Measurements from ENCODE around the gene BAZ1B. TPM values are rescaled to one million over a fixed set of nuclear protein-coding genes. Genes with fewer than 3 reads are reported as not detected.

BAZ1B gene
- total and polyA plus RNA-seq, 9 of the 15 experiments (the other 6 are each of a cell fraction or from before 2014, with no cell fraction given) = 15.0 to 134 (median 79.5) TPM

DNA sequence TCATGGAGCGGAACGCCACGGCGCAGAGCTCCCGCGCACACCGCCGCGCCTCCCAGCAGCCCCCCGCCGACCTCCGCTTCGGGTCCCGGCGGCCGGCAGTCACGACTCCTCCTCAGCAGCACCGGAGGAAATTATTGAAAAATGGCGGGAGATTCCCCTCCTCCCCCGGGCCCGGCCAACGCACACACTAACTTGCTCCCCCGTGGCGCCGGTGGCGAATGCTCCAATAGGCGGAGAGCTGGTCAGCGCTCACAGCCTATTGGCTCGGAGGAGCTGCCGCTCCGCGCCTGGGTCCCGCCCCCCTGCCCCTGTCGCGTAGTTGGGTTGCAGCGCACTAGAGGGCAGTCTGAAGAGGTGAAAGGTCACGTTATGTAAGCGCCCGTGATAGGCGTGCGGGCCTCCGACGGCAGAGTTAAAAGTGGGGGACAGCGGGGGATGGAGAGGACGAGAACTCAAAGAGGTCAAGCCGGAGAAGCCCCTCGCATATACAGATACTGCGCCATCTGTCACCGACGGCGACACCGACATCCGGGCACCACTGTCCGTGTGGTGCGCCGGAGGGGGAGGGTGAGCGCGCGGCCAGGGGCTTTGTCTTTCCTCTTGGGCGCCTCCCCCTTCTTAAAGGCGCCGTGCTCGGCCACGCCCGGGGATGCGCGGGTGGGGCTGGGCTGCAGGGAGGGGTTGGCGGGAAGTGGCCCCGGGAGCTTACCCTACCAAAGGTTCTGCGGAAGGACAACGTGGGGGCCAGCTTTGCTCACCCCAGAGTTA is at the start of gene BAZ1B (continued):
- TF ChIP-seq, protein P1, sequence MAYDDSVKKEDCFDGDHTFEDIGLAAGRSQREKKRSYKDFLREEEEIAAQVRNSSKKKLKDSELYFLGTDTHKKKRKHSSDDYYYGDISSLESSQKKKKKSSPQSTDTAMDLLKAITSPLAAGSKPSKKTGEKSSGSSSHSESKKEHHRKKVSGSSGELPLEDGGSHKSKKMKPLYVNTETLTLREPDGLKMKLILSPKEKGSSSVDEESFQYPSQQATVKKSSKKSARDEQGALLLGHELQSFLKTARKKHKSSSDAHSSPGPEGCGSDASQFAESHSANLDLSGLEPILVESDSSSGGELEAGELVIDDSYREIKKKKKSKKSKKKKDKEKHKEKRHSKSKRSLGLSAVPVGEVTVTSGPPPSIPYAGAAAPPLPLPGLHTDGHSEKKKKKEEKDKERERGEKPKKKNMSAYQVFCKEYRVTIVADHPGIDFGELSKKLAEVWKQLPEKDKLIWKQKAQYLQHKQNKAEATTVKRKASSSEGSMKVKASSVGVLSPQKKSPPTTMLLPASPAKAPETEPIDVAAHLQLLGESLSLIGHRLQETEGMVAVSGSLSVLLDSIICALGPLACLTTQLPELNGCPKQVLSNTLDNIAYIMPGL (CRISPR knock-in tag; IDR thresholded peaks at IDR 0.05) = peak; percentile 62; the same call in 1 of the 2 replicates
- TF ChIP-seq ZFP1 (CRISPR knock-in tag; IDR thresholded peaks at IDR 0.05) (no peak), MTF1 (CRISPR knock-in tag; IDR thresholded peaks at IDR 0.05; ENCODE audit: borderline replicate concordance) (no peak), MED1 (CRISPR knock-in tag; IDR thresholded peaks at IDR 0.05; ENCODE audit: borderline replicate concordance) (no peak), GABPA (tag; conservative IDR thresholded peaks at IDR 0.05; ENCODE audit: low read depth) (peak; percentile 77), DNMT1 (IDR thresholded peaks at IDR 0.05) (no peak), ZZZ3 (IDR thresholded peaks at IDR 0.05) (peak; percentile 71; the same call in 1 of the 2 replicates), FIP1L1 (IDR thresholded peaks at IDR 0.05; ENCODE audit: low read depth, low read length, poor library complexity, severe bottlenecking) (no peak), GATAD2A (IDR thresholded peaks at IDR 0.05) (peak; percentile 43; the same call in 1 of the 2 replicates), ZNF699 (CRISPR knock-in tag; IDR thresholded peaks at IDR 0.05; ENCODE audit: insufficient replicate concordance) (no peak), POLR2AphosphoS5 (IDR thresholded peaks at IDR 0.05; ENCODE audit: control insufficient read depth, insufficient read depth, low read depth, low read length) (0 out of 2 replicates have a peak, but pooled peaks have one; percentile 64), ZBTB17 (CRISPR knock-in tag; IDR thresholded peaks at IDR 0.05) (peak; percentile 66; the same call in 1 of the 2 replicates)
- TF ChIP-seq, protein P2, sequence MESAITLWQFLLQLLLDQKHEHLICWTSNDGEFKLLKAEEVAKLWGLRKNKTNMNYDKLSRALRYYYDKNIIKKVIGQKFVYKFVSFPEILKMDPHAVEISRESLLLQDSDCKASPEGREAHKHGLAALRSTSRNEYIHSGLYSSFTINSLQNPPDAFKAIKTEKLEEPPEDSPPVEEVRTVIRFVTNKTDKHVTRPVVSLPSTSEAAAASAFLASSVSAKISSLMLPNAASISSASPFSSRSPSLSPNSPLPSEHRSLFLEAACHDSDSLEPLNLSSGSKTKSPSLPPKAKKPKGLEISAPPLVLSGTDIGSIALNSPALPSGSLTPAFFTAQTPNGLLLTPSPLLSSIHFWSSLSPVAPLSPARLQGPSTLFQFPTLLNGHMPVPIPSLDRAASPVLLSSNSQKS (CRISPR knock-in tag; IDR thresholded peaks at IDR 0.05) = no peak
- TF ChIP-seq, protein P3, sequence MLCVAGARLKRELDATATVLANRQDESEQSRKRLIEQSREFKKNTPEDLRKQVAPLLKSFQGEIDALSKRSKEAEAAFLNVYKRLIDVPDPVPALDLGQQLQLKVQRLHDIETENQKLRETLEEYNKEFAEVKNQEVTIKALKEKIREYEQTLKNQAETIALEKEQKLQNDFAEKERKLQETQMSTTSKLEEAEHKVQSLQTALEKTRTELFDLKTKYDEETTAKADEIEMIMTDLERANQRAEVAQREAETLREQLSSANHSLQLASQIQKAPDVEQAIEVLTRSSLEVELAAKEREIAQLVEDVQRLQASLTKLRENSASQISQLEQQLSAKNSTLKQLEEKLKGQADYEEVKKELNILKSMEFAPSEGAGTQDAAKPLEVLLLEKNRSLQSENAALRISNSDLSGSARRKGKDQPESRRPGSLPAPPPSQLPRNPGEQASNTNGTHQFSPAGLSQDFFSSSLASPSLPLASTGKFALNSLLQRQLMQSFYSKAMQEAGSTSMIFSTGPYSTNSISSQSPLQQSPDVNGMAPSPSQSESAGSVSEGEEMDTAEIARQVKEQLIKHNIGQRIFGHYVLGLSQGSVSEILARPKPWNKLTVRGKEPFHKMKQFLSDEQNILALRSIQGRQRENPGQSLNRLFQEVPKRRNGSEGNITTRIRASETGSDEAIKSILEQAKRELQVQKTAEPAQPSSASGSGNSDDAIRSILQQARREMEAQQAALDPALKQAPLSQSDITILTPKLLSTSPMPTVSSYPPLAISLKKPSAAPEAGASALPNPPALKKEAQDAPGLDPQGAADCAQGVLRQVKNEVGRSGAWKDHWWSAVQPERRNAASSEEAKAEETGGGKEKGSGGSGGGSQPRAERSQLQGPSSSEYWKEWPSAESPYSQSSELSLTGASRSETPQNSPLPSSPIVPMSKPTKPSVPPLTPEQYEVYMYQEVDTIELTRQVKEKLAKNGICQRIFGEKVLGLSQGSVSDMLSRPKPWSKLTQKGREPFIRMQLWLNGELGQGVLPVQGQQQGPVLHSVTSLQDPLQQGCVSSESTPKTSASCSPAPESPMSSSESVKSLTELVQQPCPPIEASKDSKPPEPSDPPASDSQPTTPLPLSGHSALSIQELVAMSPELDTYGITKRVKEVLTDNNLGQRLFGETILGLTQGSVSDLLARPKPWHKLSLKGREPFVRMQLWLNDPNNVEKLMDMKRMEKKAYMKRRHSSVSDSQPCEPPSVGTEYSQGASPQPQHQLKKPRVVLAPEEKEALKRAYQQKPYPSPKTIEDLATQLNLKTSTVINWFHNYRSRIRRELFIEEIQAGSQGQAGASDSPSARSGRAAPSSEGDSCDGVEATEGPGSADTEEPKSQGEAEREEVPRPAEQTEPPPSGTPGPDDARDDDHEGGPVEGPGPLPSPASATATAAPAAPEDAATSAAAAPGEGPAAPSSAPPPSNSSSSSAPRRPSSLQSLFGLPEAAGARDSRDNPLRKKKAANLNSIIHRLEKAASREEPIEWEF (CRISPR knock-in tag; IDR thresholded peaks at IDR 0.05) = no peak
- TF ChIP-seq, protein P4, sequence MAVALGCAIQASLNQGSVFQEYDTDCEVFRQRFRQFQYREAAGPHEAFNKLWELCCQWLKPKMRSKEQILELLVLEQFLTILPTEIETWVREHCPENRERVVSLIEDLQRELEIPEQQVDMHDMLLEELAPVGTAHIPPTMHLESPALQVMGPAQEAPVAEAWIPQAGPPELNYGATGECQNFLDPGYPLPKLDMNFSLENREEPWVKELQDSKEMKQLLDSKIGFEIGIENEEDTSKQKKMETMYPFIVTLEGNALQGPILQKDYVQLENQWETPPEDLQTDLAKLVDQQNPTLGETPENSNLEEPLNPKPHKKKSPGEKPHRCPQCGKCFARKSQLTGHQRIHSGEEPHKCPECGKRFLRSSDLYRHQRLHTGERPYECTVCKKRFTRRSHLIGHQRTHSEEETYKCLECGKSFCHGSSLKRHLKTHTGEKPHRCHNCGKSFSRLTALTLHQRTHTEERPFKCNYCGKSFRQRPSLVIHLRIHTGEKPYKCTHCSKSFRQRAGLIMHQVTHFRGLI (CRISPR knock-in tag; IDR thresholded peaks at IDR 0.05) = no peak
- TF ChIP-seq, protein P5, sequence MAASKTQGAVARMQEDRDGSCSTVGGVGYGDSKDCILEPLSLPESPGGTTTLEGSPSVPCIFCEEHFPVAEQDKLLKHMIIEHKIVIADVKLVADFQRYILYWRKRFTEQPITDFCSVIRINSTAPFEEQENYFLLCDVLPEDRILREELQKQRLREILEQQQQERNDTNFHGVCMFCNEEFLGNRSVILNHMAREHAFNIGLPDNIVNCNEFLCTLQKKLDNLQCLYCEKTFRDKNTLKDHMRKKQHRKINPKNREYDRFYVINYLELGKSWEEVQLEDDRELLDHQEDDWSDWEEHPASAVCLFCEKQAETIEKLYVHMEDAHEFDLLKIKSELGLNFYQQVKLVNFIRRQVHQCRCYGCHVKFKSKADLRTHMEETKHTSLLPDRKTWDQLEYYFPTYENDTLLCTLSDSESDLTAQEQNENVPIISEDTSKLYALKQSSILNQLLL (CRISPR knock-in tag; IDR thresholded peaks at IDR 0.05; ENCODE audit: borderline replicate concordance) = no peak
